T-cell (primary cell): Measurements from ENCODE around the gene RNF4. TPM values are rescaled to one million over a fixed set of nuclear protein-coding genes. Genes with fewer than 3 reads are reported as not detected.
"Not testable (repeated sequence)": the region's sequence is repeated elsewhere in the genome, so short reads cannot be mapped to it uniquely, and the experiment has no call there.

Source experiments
- ATAC-seq, 4 experiments: fragments of 200-7000 bp in 3 of 4; fragments of 150-1000 bp in 1 of 4; cut with Tn5 transposase; replicated peaks in 1 of 4; 1 replicate in 3 of 4; 2 replicates in 1 of 4; pipeline ENCODE4 v1.10.0; 2021; ENCODE audit warnings: moderate library complexity in 3 of 4, mild to moderate bottlenecking in 2 of 4, moderate number of reproducible peaks in 1 of 4
- CTCF ChIA-PET, 2 donors: fragments of 300-600 bp; sonication (Branson Sonifier 250); formaldehyde crosslinking; loops; one replicate each; lab custom pipeline; 2022; ENCODE audit warnings: antibody characterized with exemption in 2 of 2; lab: Charles Lee
- POLR2A ChIA-PET, 2 donors: fragments of 300-600 bp; sonication (Branson Sonifier 250); formaldehyde crosslinking; loops; one replicate each; lab custom pipeline; 2022; ENCODE audit warnings: antibody characterized with exemption in 2 of 2; lab: Charles Lee
- DNase-seq, 35 experiments: peaks; one replicate each; pipeline versions ENCODE4 v3.0.0 to v3.0.0-alpha.2; 2013 to 2023
- H3K27ac ChIP-seq: one replicate; pipeline ENCODE4 v1.5.1; 2013; ENCODE audit warnings: low read length
- H3K27me3 ChIP-seq, 2 experiments: replicated peaks in 1 of 2; 1 replicate in 1 of 2; 2 replicates in 1 of 2; pipeline versions ENCODE4 v1.6.1 to v1.7.0; 2013; ENCODE audit warnings: low read length in 1 of 2, mixed read lengths in 1 of 2; ENCODE audit not compliant: control insufficient read depth in 2 of 2, insufficient read depth in 2 of 2; ENCODE audit errors: extremely low read depth in 1 of 2
- H3K36me3 ChIP-seq, 2 donors: 1 replicate in 1 of 2; 2 replicates in 1 of 2; pipeline versions ENCODE4 v1.6.1 to v1.7.0; 2013; ENCODE audit warnings: low read length in 1 of 2; ENCODE audit not compliant: control insufficient read depth in 2 of 2, insufficient read depth in 1 of 2; ENCODE audit errors: extremely low read depth in 1 of 2
- H3K4me1 ChIP-seq, 2 experiments: 1 replicate in 1 of 2; 2 replicates in 1 of 2; pipeline versions ENCODE4 v1.6.1 to v1.7.0; 2013; ENCODE audit warnings: low read length in 2 of 2, mixed read lengths in 1 of 2; ENCODE audit not compliant: insufficient read depth in 2 of 2, control insufficient read depth in 1 of 2; ENCODE audit errors: extremely low read depth in 1 of 2
- H3K4me3 ChIP-seq, 2 donors: 1 replicate in 1 of 2; 2 replicates in 1 of 2; pipeline versions ENCODE4 v1.5.1 to v1.7.0; 2013; ENCODE audit warnings: mild to moderate bottlenecking in 2 of 2, low read length in 1 of 2, moderate library complexity in 1 of 2; ENCODE audit not compliant: control insufficient read depth in 1 of 2; ENCODE audit errors: extremely low read depth in 1 of 2
- H3K9me3 ChIP-seq: 2 replicates; pipeline ENCODE4 v1.7.0; 2013
- H3K27ac Mint-ChIP-seq, 2 donors: one replicate each; pipeline ENCODE4 v1.8.0; 2020 to 2021; ENCODE audit warnings: mild to moderate bottlenecking in 2 of 2, mixed read lengths in 2 of 2
- H3K27me3 Mint-ChIP-seq, 2 donors: one replicate each; pipeline ENCODE4 v1.8.0; 2021 to 2022; ENCODE audit warnings: mixed read lengths in 2 of 2
- H3K36me3 Mint-ChIP-seq: one replicate; pipeline ENCODE4 v1.8.0; 2021; ENCODE audit warnings: mixed read lengths
- H3K4me1 Mint-ChIP-seq, 3 donors: one replicate each; pipeline ENCODE4 v1.8.0; 2020 to 2022; ENCODE audit warnings: mixed read lengths in 3 of 3, mild to moderate bottlenecking in 1 of 3
- H3K4me3 Mint-ChIP-seq, 3 donors: one replicate each; pipeline ENCODE4 v1.8.0; 2020 to 2022; ENCODE audit warnings: mild to moderate bottlenecking in 3 of 3, mixed read lengths in 3 of 3, moderate library complexity in 3 of 3
- H3K9me3 Mint-ChIP-seq, 3 donors: one replicate each; pipeline ENCODE4 v1.8.0; 2020 to 2022; ENCODE audit warnings: mixed read lengths in 3 of 3
- WGBS: methylation state at CpG from one replicate; pipeline ENCODE4 v1.1.5; 2013; ENCODE audit warnings: missing lambda C conversion rate; ENCODE audit not compliant: insufficient coverage; 5-methylcytosine and 5-hydroxymethylcytosine counted together
- total RNA-seq, 35 experiments: library from RNA in 6 of 35; stranded (reverse) in 6 of 35; fragments of 120-200 nt in 1 of 35; gene quantifications; one replicate each; pipeline versions ENCODE4 v1.2.1 to v1.2.4 and lab custom pipeline; 2013 to 2026

Gene RNF4
- total RNA-seq, 5 donors from 2014 or later (not counting 1 experiment from before 2014, with no cell fraction given): 89.2 to 107 (median 104) TPM

DNA sequence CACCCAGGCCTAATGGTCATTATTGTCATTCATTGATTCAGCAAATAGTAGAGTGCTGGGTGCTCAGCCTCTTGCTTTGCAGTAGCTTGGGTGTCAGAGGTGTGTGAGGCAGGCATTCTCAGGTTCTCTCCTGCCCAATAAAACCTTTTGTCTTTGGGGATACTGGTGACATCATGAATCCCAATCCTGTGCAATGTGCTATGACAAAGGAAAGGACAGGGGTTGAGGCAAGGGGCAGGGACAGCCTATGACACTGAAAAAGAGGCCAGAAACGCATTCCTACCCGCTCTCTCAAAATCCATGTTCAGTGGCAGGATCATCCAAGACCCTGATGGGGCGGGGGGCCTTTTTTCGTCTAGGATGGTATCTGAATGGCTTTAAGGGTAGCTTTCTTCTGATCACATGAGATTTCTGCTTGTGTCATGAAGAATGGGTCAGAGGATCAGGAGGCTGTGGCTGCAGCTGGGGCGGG is 66.0 kb downstream of the RNF4 start:
- DNase-seq: no peak
- WGBS: 51% methylated on average over 3 of the region's 5 CpGs
- no peaks in the 10 kb centered on the region for H3K36me3 Mint-ChIP-seq

DNA sequence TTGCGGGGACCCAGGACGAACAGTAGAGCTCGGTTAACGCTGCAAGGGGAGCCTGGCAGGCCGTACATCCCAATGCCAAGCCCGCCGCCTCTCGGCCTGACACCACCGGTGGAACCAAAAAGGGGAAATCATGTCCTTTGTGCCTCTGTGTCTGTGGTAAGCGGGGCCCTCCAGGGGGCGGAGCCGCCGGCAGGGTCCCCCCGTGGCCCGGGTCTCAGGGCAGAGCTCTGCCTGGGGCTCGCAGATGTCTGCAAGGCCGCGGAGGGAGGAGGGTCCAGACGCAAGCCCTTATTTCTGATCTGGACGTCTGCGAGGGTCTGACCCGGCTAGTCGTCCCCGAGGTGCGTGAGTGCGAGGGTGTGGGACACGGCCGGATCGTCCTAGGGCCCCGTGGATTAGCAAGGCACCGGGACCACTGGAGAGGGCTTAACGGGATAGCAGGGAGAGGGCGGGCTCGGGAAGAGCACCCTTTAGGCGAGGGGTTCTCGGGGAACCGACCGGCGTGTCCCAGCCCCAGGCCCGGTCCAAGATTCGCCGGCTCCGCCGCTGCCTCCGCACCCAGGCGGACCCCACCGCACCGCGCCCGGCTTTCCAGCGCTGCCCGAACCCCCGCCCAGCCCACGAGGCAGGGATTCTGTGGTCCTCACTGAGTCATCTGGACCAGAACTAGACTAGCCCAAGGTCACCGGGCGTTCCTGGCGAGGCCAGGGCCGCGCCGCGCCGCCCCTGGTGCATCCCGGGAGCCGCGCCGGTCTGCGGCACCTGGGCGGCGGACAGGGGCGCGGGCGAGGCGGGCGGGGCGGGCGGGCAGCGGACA is 66.7 kb downstream of the RNF4 start:
- ChIA-PET CTCF (interaction anchor here in 1 of 2 donors (0.5 to 1.7 kb wide), 7 partner anchors 14 to 113 kb away, joined by 3 to 7 read pairs (median 4); partner anchors contain the start of gene RNF4), POLR2A (interaction anchor here (0.6 to 1.5 kb wide), 8 partner anchors 51 to 302 kb away, joined by 3 to 25 read pairs (median 5); partner anchors contain the start of genes RNF4 (in 2 of the 2), CFAP99 (in 1 of the 2), MXD4 (in 1 of the 2) and ZFYVE28 (in 1 of the 2))
- peak overlapping the region; percentile 57 to 69 for H3K4me3 ChIP-seq
- ATAC-seq (peak; percentile 4 to 8 (median 7)), DNase-seq (peak in 34 of 35 experiments; percentile 18 to 70 (median 41))
- Mint-ChIP-seq H3K27ac (peak overlapping the region; percentile 84 to 87), H3K4me1 (peaks cover 23 to 28% (median 26%) of the 10 kb centered on the region in 3 donors), H3K9me3 (no peaks in the 10 kb centered on the region), H3K4me3 (peak overlapping the region; percentile 80 to 93 (median 85)), H3K27me3 (no peaks in the 10 kb centered on the region), H3K36me3 (no peaks in the 10 kb centered on the region)
- 2% methylated on average over 77 of the region's 77 CpGs for WGBS
- peaks cover 3 to 29% of the 10 kb centered on the region in 2 experiments for H3K4me1 ChIP-seq
- H3K36me3 ChIP-seq: no peaks in the 10 kb centered on the region
- H3K27me3 ChIP-seq: peaks cover 0 to 3% of the 10 kb centered on the region in 2 experiments
- peak overlapping the region; percentile 63 for H3K27ac ChIP-seq
- no peaks in the 10 kb centered on the region for H3K9me3 ChIP-seq

More for the DNA sequence above, 66.0 kb downstream of the RNF4 start:
- Histone ChIP-seq H3K36me3 (no peaks in the 10 kb centered on the region), H3K4me1 (peaks cover 3 to 27% of the 10 kb centered on the region in 2 experiments), H3K4me3 (peak overlapping the region; percentile 57 to 69), H3K9me3 (no peaks in the 10 kb centered on the region), H3K27me3 (peaks cover 0 to 3% of the 10 kb centered on the region in 2 experiments), H3K27ac (no peak overlapping the region)
- Mint-ChIP-seq H3K9me3 (no peaks in the 10 kb centered on the region), H3K27me3 (no peaks in the 10 kb centered on the region), H3K27ac (peak overlapping the region; percentile 81 to 84), H3K4me3 (peak overlapping the region; percentile 80 to 93 (median 85)), H3K4me1 (peaks cover 21 to 24% (median 23%) of the 10 kb centered on the region in 3 donors)
- ATAC-seq: no peak
- ChIA-PET POLR2A (no interaction called here), CTCF (interaction anchor here in 1 of 2 donors (0.5 to 1.7 kb wide), 2 partner anchors 18 to 66 kb away, joined by 4 to 7 read pairs; partner anchors contain the start of gene RNF4)

DNA sequence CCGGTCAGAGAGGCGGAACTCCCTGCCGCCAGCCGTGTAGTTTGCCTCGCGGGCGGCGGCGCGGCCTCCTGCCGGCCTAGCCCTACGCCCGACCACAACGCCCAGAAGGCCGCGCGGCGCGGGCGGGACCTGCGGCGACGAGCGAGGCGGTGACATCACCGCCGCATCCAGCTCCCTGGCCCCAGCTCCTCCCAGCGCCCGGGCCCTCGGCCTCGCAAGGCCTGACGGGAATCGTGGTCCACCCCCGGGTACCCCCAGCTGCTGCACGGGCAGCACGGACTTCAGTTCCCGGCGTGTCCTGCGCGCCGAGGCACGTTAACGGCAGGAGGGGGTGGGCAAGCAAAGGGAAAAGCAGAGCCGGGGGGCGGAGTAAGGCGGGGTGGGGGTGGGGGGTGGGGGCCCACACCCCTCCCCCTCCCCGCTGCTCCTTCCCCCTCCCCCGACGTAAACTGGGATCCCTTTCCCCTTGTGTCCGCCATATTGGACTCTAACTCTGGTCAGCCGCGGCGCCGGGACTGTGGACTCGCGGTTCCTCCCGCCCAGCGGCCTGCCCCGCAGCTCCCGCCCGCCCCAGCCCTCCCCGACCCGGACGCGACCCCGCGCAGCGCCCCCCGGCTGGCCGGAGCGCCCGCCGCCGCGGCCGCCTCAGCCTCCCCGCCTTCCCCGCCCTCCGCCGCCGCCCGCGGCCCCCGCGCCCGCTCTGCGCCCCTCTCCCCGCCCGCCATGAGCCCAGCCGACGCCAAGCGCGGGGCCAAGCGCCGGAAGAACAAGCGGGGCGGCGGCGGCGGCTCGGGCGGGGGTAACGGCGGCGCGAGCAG is 67.5 kb downstream of the RNF4 start, which contains the start of gene FAM193A:
FAM193A (plus strand) TSS at position 455 of the 818 bp plus-strand sequence; CDS start at position 724, 269 bp downstream.
- H3K27me3 ChIP-seq: peaks cover 0 to 3% of the 10 kb centered on the region in 2 experiments
- peak; percentile 94 to 100 (median 99) for DNase-seq
- POLR2A ChIA-PET: interaction anchor here (0.6 to 1.5 kb wide), 8 partner anchors 51 to 303 kb away, joined by 3 to 25 read pairs (median 5); partner anchors contain the start of genes RNF4 (in 2 of the 2), CFAP99 (in 1 of the 2), MXD4 (in 1 of the 2) and ZFYVE28 (in 1 of the 2)
- Mint-ChIP-seq H3K36me3 (no peaks in the 10 kb centered on the region), H3K4me3 (peak within 1 kb of the TSS; percentile 85 to 93 (median 85)), H3K4me1 (peaks cover 23 to 31% (median 31%) of the 10 kb centered on the region in 3 donors), H3K9me3 (no peaks in the 10 kb centered on the region), H3K27me3 (no peaks in the 10 kb centered on the region), H3K27ac (peak within 1 kb of the TSS; percentile 87 to 90)
- H3K27ac ChIP-seq: peak within 1 kb of the TSS; percentile 64
- under 1% methylated on average over 84 of the region's 106 CpGs for WGBS
- peak; percentile 92 to 95 (median 92) for ATAC-seq
- peak within 1 kb of the TSS; percentile 61 to 80 for H3K4me3 ChIP-seq
- CTCF ChIA-PET: interaction anchor here in 1 of 2 donors (0.5 to 1.7 kb wide), 7 partner anchors 13 to 117 kb away, joined by 3 to 7 read pairs (median 3); partner anchors contain the start of genes CFAP99 and RNF4
- peaks cover 3 to 31% of the 10 kb centered on the region in 2 experiments for H3K4me1 ChIP-seq
- no peaks in the 10 kb centered on the region for H3K9me3 ChIP-seq
- no peaks in the 10 kb centered on the region for H3K36me3 ChIP-seq

DNA sequence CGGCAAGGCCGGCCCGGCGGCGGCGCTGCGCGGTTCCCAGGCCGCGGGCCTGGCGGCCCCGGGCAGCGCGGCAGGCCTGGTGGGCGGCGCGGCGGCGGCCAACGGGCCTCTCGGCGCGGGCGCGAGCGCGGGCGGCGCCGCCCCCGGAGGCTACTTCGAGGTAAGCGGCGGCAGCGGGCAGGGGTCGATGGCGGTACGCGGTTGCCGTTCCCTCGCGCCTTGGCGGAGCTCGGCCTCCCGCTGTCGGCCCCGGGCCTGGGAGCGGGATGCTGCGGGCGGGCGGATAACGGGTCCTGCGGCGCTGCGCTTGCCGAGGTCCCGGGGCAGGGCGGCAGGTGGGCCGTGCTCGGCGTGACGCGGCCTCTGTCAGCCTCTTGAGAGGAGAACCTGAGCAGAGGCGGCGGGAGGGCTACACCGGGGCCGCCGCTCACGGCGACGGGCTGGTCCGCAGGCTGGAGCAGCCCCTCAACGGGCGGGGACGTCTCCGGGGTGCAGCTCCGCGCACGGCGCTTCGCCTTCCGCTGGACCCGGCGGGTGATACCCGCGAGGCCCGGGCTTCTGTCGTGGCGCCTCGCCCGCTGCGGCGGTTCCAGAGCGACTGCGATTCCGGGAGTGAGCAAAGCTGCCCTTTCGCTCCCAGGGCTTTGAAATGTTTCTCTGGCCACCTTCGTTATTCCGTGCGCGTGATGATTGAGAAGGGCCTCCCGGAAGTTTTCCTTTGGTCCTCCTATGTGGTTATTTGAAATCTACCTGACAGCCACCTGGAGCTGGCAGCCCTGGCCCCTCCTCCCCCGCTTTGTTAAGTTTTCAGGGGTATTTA is 68.3 kb downstream of the RNF4 start:
- Histone ChIP-seq H3K4me1 (peaks cover 3 to 36% of the 10 kb centered on the region in 2 experiments), H3K27me3 (peaks cover 0 to 2% of the 10 kb centered on the region in 2 experiments), H3K9me3 (no peaks in the 10 kb centered on the region), H3K4me3 (peak overlapping the region; percentile 61 to 80), H3K36me3 (no peaks in the 10 kb centered on the region), H3K27ac (peak overlapping the region; percentile 64)
- no peaks in the 10 kb centered on the region for H3K36me3 Mint-ChIP-seq
- peak; percentile 3 to 9 (median 6) for ATAC-seq
- DNase-seq: peak; percentile 6 to 69 (median 39)
- WGBS: under 1% methylated on average over 100 of the region's 103 CpGs
- H3K27ac Mint-ChIP-seq: peak overlapping the region; percentile 85 to 90
- ChIA-PET POLR2A (interaction anchor here in 1 of 2 donors (0.6 kb wide), 1 partner anchor 417 kb away, joined by 4 read pairs; no protein-coding TSS in a partner anchor), CTCF (interaction anchor here in 1 of 2 donors (1.1 kb wide), 1 partner anchor 68 kb away, joined by 4 read pairs; the partner anchor contains the start of gene RNF4)
- H3K4me1 Mint-ChIP-seq: peaks cover 27 to 36% (median 33%) of the 10 kb centered on the region in 3 donors
- H3K4me3 Mint-ChIP-seq: peak overlapping the region; percentile 85 to 88 (median 85)
- no peaks in the 10 kb centered on the region for H3K27me3 Mint-ChIP-seq
- H3K9me3 Mint-ChIP-seq: no peaks in the 10 kb centered on the region

DNA sequence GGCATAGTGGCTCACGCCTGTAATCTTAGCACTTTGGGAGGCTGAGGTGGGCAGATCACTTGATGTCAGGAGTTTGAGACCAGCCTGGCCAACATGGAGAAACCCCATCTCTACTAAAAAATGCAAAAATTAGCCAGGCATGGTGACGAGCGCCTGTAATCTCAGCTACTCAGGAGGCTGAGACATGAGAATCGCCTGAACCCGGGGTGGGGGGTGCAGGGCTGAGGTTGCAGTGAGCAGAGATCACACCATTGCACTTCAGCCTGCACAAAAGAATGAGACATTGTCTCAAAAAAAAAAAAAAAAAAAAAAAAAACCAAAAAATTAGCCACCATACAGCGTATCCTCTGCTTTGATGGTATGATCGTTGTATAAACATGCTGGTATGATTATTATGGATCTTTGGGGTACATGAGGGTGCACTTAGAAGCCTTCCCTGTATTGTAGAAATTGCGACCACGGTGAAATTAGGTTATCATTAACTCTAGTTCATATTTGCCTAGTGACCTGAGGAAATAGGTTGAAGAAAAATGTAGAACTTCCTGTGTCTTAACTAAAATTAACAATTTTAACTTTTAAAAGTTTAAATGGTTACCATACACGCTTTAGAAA is 74.8 kb downstream of the RNF4 start:
- H3K36me3 Mint-ChIP-seq, H3K27me3 ChIP-seq, H3K9me3 Mint-ChIP-seq, H3K9me3 ChIP-seq, ATAC-seq, H3K36me3 ChIP-seq, H3K27me3 Mint-ChIP-seq, DNase-seq, H3K4me3 Mint-ChIP-seq, CTCF ChIA-PET, POLR2A ChIA-PET, H3K27ac ChIP-seq, H3K4me3 ChIP-seq, H3K27ac Mint-ChIP-seq: not testable (repeated sequence)
- WGBS: no CpG with 5 or more reads among the region's 10 CpGs
- peaks cover 29 to 59% (median 58%) of the 10 kb centered on the region in 3 donors for H3K4me1 Mint-ChIP-seq
- peaks cover 0 to 18% of the 10 kb centered on the region in 2 experiments for H3K4me1 ChIP-seq
